IMR-90 (cell line): ENCODE results near the gene FBXL4. TPM values are rescaled to one million over a fixed set of nuclear protein-coding genes. Genes with fewer than 3 reads are reported as not detected.

Experiments
- ATAC-seq: fragments of 200-7000 bp; cut with Tn5 transposase; 2 replicates; pipeline ENCODE4 v1.9.1; 2020; ENCODE audit warnings: low read depth, mild to moderate bottlenecking, moderate library complexity
- BruUV-seq: library from RNA; stranded (reverse); fragments of 400-500 nt; replicated peaks from 2 replicates; lab custom pipeline; 2021; lab: Mats Ljungman, UMichigan
- CTCF ChIA-PET: fragments of 300-600 bp; formaldehyde crosslinking; extraction: SDS; loops from one replicate; lab custom pipeline; 2021; ENCODE audit warnings: antibody characterized with exemption; lab: Yijun Ruan, JAX
- POLR2A ChIA-PET: fragments of 300-600 bp; sonication (Branson Sonifier 250); formaldehyde crosslinking; loops from one replicate; lab custom pipeline; 2022; ENCODE audit warnings: antibody characterized with exemption; ENCODE audit not compliant: unreplicated experiment; lab: Charles Lee
- DNase-seq: peaks from one replicate; pipeline ENCODE4 v3.0.0; 2013
- H2AFZ ChIP-seq: replicated peaks from 2 replicates; pipeline ENCODE3; 2013; ENCODE audit warnings: low read length, mild to moderate bottlenecking; ENCODE audit not compliant: poor library complexity
- H2AK5ac ChIP-seq: 2 replicates; pipeline ENCODE4 v1.6.1; 2013; ENCODE audit warnings: low read depth, low read length, inconsistent platforms
- H2AK9ac ChIP-seq: replicated peaks from 2 replicates; pipeline ENCODE3; 2013; ENCODE audit warnings: mild to moderate bottlenecking, low read depth, low read length, moderate library complexity; ENCODE audit not compliant: poor library complexity
- H2BK120ac ChIP-seq: 2 replicates; pipeline ENCODE4 v1.6.1; 2013; ENCODE audit warnings: low read depth, low read length, inconsistent platforms
- H2BK15ac ChIP-seq: 3 replicates; pipeline ENCODE4 v1.6.1; 2013; ENCODE audit warnings: low read depth, low read length, inconsistent platforms
- H2BK20ac ChIP-seq: 2 replicates; pipeline ENCODE4 v1.6.1; 2013; ENCODE audit warnings: low read depth, mild to moderate bottlenecking, inconsistent platforms, low read length, moderate library complexity
- H2BK5ac ChIP-seq: 2 replicates; pipeline ENCODE4 v1.6.1; 2013; ENCODE audit warnings: mild to moderate bottlenecking, low read depth, low read length, inconsistent platforms; ENCODE audit not compliant: poor library complexity, severe bottlenecking
- H3K14ac ChIP-seq: replicated peaks from 2 replicates; pipeline ENCODE4 v1.6.1; 2013; ENCODE audit warnings: low read depth, low read length, inconsistent platforms
- H3K18ac ChIP-seq: 2 replicates; pipeline ENCODE4 v1.6.1; 2013; ENCODE audit warnings: low read depth, low read length, control low read depth
- H3K23ac ChIP-seq: 2 replicates; pipeline ENCODE4 v1.6.1; 2013; ENCODE audit warnings: low read depth, low read length, inconsistent platforms
- H3K27ac ChIP-seq: 2 replicates; pipeline ENCODE4 v1.5.1; 2013; ENCODE audit warnings: mild to moderate bottlenecking, control low read depth, low read length; ENCODE audit not compliant: insufficient read depth
- H3K27me3 ChIP-seq: 2 replicates; pipeline ENCODE4 v1.6.1; 2013; ENCODE audit warnings: low read length; ENCODE audit not compliant: control insufficient read depth, insufficient read depth
- H3K36me3 ChIP-seq: 2 replicates; pipeline ENCODE4 v1.6.1; 2013; ENCODE audit warnings: low read length, mixed read lengths; ENCODE audit not compliant: control insufficient read depth, insufficient read depth
- H3K4ac ChIP-seq: 2 replicates; pipeline ENCODE4 v1.6.1; 2013; ENCODE audit warnings: low read depth, low read length, inconsistent platforms
- H3K4me1 ChIP-seq: 2 replicates; pipeline ENCODE4 v1.6.1; 2013; ENCODE audit warnings: low read length, mixed read lengths; ENCODE audit not compliant: control insufficient read depth, insufficient read depth
- H3K4me2 ChIP-seq: 2 replicates; pipeline ENCODE4 v1.6.1; 2013; ENCODE audit warnings: low read depth, mild to moderate bottlenecking, control low read depth, low read length, moderate library complexity
- H3K4me3 ChIP-seq: 2 replicates; pipeline ENCODE4 v1.5.1; 2013; ENCODE audit warnings: low read depth, mild to moderate bottlenecking, control low read depth, low read length, moderate library complexity; ENCODE audit not compliant: insufficient read depth
- H3K56ac ChIP-seq: 2 replicates; pipeline ENCODE4 v1.6.1; 2013; ENCODE audit warnings: low read length, inconsistent platforms; ENCODE audit not compliant: insufficient read depth; ENCODE audit errors: extremely low read depth
- H3K79me1 ChIP-seq, 2 experiments: 2 replicates each; pipeline ENCODE4 v1.6.1; 2013; ENCODE audit warnings: low read length in 2 of 2, inconsistent platforms in 1 of 2, low read depth in 1 of 2
- H3K9ac ChIP-seq: 2 replicates; pipeline ENCODE4 v1.6.1; 2013; ENCODE audit warnings: low read depth, low read length, control low read depth
- H3K9me1 ChIP-seq: 2 replicates; pipeline ENCODE4 v1.6.1; 2013; ENCODE audit warnings: low read length, inconsistent platforms; ENCODE audit not compliant: insufficient read depth
- H3K9me3 ChIP-seq: 2 replicates; pipeline ENCODE4 v1.6.1; 2013; ENCODE audit warnings: low read length; ENCODE audit not compliant: control insufficient read depth, insufficient read depth
- H4K20me1 ChIP-seq: 2 replicates; pipeline ENCODE4 v1.6.1; 2013; ENCODE audit warnings: low read length, inconsistent platforms; ENCODE audit not compliant: insufficient read depth
- H4K5ac ChIP-seq: 2 replicates; pipeline ENCODE4 v1.6.1; 2013; ENCODE audit warnings: mild to moderate bottlenecking, low read depth, low read length, control low read depth
- H4K8ac ChIP-seq, 2 experiments: 2 replicates each; pipeline ENCODE4 v1.6.1; 2013; ENCODE audit warnings: low read depth in 2 of 2, low read length in 2 of 2, control low read depth in 1 of 2, inconsistent platforms in 1 of 2
- H4K91ac ChIP-seq: 2 replicates; pipeline ENCODE4 v1.6.1; 2013; ENCODE audit warnings: low read depth, low read length, inconsistent platforms; ENCODE audit not compliant: insufficient read depth
- BHLHE40 ChIP-seq: fragments of 150-350 bp; IDR thresholded peaks from 2 replicates; pipeline ENCODE4 v1.6.1; 2016; ENCODE audit warnings: mild to moderate bottlenecking, low read depth, low read length
- CEBPB ChIP-seq: IDR thresholded peaks from 2 replicates; pipeline ENCODE4 v1.6.1; 2012; ENCODE audit warnings: low read depth, low read length, improper control_type of control experiment
- CHD1 ChIP-seq: IDR thresholded peaks from 2 replicates; pipeline ENCODE4 v1.6.1; 2012; ENCODE audit warnings: low read depth, low read length, improper control_type of control experiment
- MAFK ChIP-seq: IDR thresholded peaks from 2 replicates; pipeline ENCODE4 v1.6.1; 2012; ENCODE audit warnings: low read depth, low read length, improper control_type of control experiment
- MAZ ChIP-seq: IDR thresholded peaks from 2 replicates; pipeline ENCODE4 v1.6.1; 2012; ENCODE audit warnings: low read depth, mild to moderate bottlenecking, low read length, improper control_type of control experiment, moderate library complexity, borderline replicate concordance
- MXI1 ChIP-seq: IDR thresholded peaks from 2 replicates; pipeline ENCODE4 v1.6.1; 2012; ENCODE audit warnings: low read depth, mild to moderate bottlenecking, low read length, moderate library complexity, borderline replicate concordance
- POLR2A ChIP-seq: IDR thresholded peaks from 2 replicates; pipeline ENCODE4 v1.6.1; 2012; ENCODE audit warnings: mild to moderate bottlenecking, low read depth, low read length
- RAD21 ChIP-seq: IDR thresholded peaks from 2 replicates; pipeline ENCODE4 v1.6.1; 2012; ENCODE audit warnings: low read length, improper control_type of control experiment
- RCOR1 ChIP-seq: IDR thresholded peaks from 2 replicates; pipeline ENCODE4 v1.6.1; 2012; ENCODE audit warnings: mild to moderate bottlenecking, low read length, improper control_type of control experiment; ENCODE audit not compliant: insufficient replicate concordance
- RFX5 ChIP-seq: IDR thresholded peaks from 2 replicates; pipeline ENCODE4 v1.8.0; 2012; ENCODE audit warnings: low read depth, mild to moderate bottlenecking, low read length, moderate library complexity
- WGBS, 2 experiments: methylation state at CpG; one replicate each; pipeline versions ENCODE4 v1.1.5 to v1.1.7; 2013; ENCODE audit warnings: missing lambda C conversion rate in 2 of 2; ENCODE audit not compliant: insufficient read length in 1 of 2; ENCODE audit errors: extremely low coverage in 2 of 2; 5-methylcytosine and 5-hydroxymethylcytosine counted together
- dilution Hi-C: fragments of 300-500 bp; cut with HindIII; formaldehyde crosslinking; loops from one replicate; pipeline ENCODE4 v1.14.3; 2018; ENCODE audit warnings: low sequenced_read_pairs; ENCODE audit not compliant: unreplicated experiment
- in situ Hi-C: fragments of 300-500 bp; cut with MboI; formaldehyde crosslinking; loops from 3 replicates; pipeline ENCODE4 v1.14.3; 2019; ENCODE audit warnings: low sequenced_read_pairs, inconsistent platforms, mixed read lengths
- intact Hi-C: fragments of 100-400 bp; cut with micrococcal nuclease; formaldehyde crosslinking; loops from 2 replicates; pipeline ENCODE4 v1.10.0; 2022
- polyA plus RNA-seq, 3 experiments: library from polyadenylated mRNA; depleted of rRNA; stranded (reverse); fragments of >200 nt; gene quantifications; 2 replicates each; pipeline ENCODE4 v1.2.3, GENCODE V29; 2012; ENCODE audit warnings: low replicate concordance in 1 of 3
- total RNA-seq: library from RNA; depleted of rRNA; stranded (reverse); fragments of >200 nt; gene quantifications from 2 replicates; pipeline ENCODE4 v1.2.3, GENCODE V29; 2012
- TF ChIP-seq, protein P1 (sequence below): conservative IDR thresholded peaks from 2 replicates; pipeline ENCODE4 v1.5.1; 2012; ENCODE audit warnings: mild to moderate bottlenecking, low read depth, low read length, improper control_type of control experiment
- TF ChIP-seq, protein P2 (sequence below): fragments of 150-350 bp; IDR thresholded peaks from 2 replicates; pipeline ENCODE4 v1.6.1; 2016; ENCODE audit warnings: low read depth, mild to moderate bottlenecking, low read length, moderate library complexity, borderline replicate concordance
- TF ChIP-seq, protein P3 (sequence below): fragments of 150-350 bp; IDR thresholded peaks from 2 replicates; pipeline ENCODE4 v1.6.1; 2017; ENCODE audit warnings: mild to moderate bottlenecking, antibody characterized with exemption, low read length, low read depth

Gene FBXL4
- total and polyA plus RNA-seq, 2 of the 4 experiments (the other 2 are of a cell fraction), result 7.8 to 17.6 TPM

DNA sequence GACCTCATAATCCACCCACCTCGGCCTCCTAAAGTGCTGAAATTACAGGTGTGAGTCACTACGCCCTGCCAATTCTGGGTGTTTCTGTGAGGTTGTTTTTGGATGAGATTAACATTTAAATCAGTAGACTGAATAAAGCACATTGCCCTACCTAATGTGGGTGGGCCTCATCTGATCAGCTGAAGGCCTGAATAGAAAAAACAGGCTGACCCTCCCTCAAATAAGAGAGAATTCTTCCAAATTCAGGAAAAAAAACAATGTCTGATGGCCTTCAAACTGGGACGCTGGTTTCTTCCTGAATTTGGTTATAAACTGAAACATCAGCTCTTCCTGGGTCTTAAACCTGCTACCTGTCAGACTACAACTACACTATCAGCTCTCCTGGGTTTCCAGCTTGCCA is 62.4 kb downstream of the FBXL4 start:
- H3K9ac ChIP-seq, result no peak overlapping the region
- no peak overlapping the region for H4K91ac ChIP-seq
- BruUV-seq, result no TSS peak
- H2BK120ac ChIP-seq, result no peak overlapping the region
- dilution Hi-C loops, result no loop called here
- H4K8ac ChIP-seq, result no peak overlapping the region
- H3K23ac ChIP-seq, result no peak overlapping the region
- H3K4ac ChIP-seq, result no peak overlapping the region
- WGBS, 2 experiments, result no CpG with 5 or more reads among the region's 3 CpGs
- no peak overlapping the region for H2BK15ac ChIP-seq
- no peaks in the 10 kb centered on the region for H4K20me1 ChIP-seq
- intact Hi-C loops, result no loop called here
- no peaks in the 10 kb centered on the region for H3K4me1 ChIP-seq
- in situ Hi-C loops, result no loop called here
- ATAC-seq (no peak), DNase-seq (no peak)
- no peak overlapping the region for H2BK20ac ChIP-seq
- H2AK9ac ChIP-seq, result no peak overlapping the region
- H2AK5ac ChIP-seq, result no peak overlapping the region
- H3K27ac ChIP-seq, result no peak overlapping the region
- CTCF ChIA-PET, result no interaction called here
- POLR2A ChIA-PET, result no interaction called here
- no peak overlapping the region for H2AFZ ChIP-seq
- H2BK5ac ChIP-seq, result no peak overlapping the region
- H4K5ac ChIP-seq, result no peak overlapping the region
- no peak overlapping the region for H3K56ac ChIP-seq
- H3K14ac ChIP-seq, result no peak overlapping the region
- no peaks in the 10 kb centered on the region for H3K79me1 ChIP-seq
- no peak overlapping the region for H3K4me3 ChIP-seq
- 0 out of 2 replicates have a peak, but pooled peaks cover 6% of the 10 kb centered on the region for H3K36me3 ChIP-seq
- no peak overlapping the region for H3K4me2 ChIP-seq
- H3K27me3 ChIP-seq, result no peaks in the 10 kb centered on the region
- H3K9me1 ChIP-seq, result no peaks in the 10 kb centered on the region
- TF ChIP-seq, protein P1, sequence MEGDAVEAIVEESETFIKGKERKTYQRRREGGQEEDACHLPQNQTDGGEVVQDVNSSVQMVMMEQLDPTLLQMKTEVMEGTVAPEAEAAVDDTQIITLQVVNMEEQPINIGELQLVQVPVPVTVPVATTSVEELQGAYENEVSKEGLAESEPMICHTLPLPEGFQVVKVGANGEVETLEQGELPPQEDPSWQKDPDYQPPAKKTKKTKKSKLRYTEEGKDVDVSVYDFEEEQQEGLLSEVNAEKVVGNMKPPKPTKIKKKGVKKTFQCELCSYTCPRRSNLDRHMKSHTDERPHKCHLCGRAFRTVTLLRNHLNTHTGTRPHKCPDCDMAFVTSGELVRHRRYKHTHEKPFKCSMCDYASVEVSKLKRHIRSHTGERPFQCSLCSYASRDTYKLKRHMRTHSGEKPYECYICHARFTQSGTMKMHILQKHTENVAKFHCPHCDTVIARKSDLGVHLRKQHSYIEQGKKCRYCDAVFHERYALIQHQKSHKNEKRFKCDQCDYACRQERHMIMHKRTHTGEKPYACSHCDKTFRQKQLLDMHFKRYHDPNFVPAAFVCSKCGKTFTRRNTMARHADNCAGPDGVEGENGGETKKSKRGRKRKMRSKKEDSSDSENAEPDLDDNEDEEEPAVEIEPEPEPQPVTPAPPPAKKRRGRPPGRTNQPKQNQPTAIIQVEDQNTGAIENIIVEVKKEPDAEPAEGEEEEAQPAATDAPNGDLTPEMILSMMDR, result no peak
- TF ChIP-seq, protein P2, sequence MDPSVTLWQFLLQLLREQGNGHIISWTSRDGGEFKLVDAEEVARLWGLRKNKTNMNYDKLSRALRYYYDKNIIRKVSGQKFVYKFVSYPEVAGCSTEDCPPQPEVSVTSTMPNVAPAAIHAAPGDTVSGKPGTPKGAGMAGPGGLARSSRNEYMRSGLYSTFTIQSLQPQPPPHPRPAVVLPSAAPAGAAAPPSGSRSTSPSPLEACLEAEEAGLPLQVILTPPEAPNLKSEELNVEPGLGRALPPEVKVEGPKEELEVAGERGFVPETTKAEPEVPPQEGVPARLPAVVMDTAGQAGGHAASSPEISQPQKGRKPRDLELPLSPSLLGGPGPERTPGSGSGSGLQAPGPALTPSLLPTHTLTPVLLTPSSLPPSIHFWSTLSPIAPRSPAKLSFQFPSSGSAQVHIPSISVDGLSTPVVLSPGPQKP, result no peak
- TF ChIP-seq RAD21 (no peak), RFX5 (no peak), RCOR1 (no peak), CHD1 (no peak), POLR2A (no peak), BHLHE40 (no peak), CEBPB (no peak), MAFK (no peak), MXI1 (no peak), MAZ (no peak)
- TF ChIP-seq, protein P3, sequence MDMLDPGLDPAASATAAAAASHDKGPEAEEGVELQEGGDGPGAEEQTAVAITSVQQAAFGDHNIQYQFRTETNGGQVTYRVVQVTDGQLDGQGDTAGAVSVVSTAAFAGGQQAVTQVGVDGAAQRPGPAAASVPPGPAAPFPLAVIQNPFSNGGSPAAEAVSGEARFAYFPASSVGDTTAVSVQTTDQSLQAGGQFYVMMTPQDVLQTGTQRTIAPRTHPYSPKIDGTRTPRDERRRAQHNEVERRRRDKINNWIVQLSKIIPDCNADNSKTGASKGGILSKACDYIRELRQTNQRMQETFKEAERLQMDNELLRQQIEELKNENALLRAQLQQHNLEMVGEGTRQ, result no peak
- H3K18ac ChIP-seq, result no peak overlapping the region
- H3K9me3 ChIP-seq, result no peaks in the 10 kb centered on the region
